Measurements from ENCODE around the gene RIT2.

- TF ChIP-seq CTCF (IDR thresholded peaks at IDR 0.05) (no peak), EZH2 (IDR thresholded peaks at IDR 0.05) (no peak), EZH2phosphoT487 (IDR thresholded peaks at IDR 0.05) (no peak)
Observed at GRCh38 chr18:43049021-43049420, 66.5 kb downstream of the RIT2 start.
